DOHH2 (cell line): ENCODE results near the gene ZNF335.

Source experiments
- EZH2phosphoT487 ChIP-seq: fragments of 200-600 bp; sonication (generic); IDR thresholded peaks from 2 replicates; pipeline ENCODE4 v1.6.1; 2017; ENCODE audit warnings: borderline replicate concordance, mild to moderate bottlenecking, antibody characterized with exemption, low read length, moderate library complexity, mixed read lengths
- TF ChIP-seq, protein P1 (sequence below): fragments of 200-600 bp; sonication (generic); IDR thresholded peaks from one replicate; pipeline ENCODE4 v1.5.1; 2014; ENCODE audit warnings: antibody characterized with exemption, mild to moderate bottlenecking, low read depth, low read length; ENCODE audit not compliant: poor library complexity, severe bottlenecking

DNA sequence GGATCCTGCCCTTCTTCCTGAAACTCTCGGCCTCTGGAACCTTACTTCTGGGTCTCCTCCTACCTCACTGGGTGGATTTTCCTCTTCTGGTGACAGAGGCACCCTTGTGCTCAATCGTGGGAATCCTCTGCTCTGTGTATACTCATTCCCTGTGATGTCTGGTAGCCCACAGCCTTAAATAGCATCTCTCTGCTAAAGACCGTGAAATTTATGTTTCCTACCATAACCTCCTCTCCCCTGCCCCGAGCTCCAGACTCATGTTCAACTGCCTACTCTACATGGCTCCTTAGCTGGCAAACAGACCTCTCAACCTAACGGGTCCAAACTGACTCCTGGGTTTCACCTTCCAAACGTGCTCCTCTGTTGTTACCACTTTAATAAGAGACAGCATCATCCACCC is 46.6 kb upstream of the ZNF335 start:
- TF ChIP-seq, protein P1, sequence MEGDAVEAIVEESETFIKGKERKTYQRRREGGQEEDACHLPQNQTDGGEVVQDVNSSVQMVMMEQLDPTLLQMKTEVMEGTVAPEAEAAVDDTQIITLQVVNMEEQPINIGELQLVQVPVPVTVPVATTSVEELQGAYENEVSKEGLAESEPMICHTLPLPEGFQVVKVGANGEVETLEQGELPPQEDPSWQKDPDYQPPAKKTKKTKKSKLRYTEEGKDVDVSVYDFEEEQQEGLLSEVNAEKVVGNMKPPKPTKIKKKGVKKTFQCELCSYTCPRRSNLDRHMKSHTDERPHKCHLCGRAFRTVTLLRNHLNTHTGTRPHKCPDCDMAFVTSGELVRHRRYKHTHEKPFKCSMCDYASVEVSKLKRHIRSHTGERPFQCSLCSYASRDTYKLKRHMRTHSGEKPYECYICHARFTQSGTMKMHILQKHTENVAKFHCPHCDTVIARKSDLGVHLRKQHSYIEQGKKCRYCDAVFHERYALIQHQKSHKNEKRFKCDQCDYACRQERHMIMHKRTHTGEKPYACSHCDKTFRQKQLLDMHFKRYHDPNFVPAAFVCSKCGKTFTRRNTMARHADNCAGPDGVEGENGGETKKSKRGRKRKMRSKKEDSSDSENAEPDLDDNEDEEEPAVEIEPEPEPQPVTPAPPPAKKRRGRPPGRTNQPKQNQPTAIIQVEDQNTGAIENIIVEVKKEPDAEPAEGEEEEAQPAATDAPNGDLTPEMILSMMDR, result no peak
- TF ChIP-seq EZH2phosphoT487, result no peak
